AG09319 (cell line): ENCODE measurements around the gene NEK11.

Experiments used
- DNase-seq: peaks from one replicate; pipeline ENCODE4 v3.0.0-alpha.2; 2010; ENCODE audit warnings: low read depth; ENCODE audit errors: extremely low read depth
- CTCF ChIP-seq: IDR thresholded peaks from 2 replicates; pipeline ENCODE4 v1.5.1; 2011; ENCODE audit warnings: low read depth, mild to moderate bottlenecking, inconsistent platforms, low read length, moderate library complexity

The NEK11 gene

GRCh38 chr3:131026321-131027151 is at the start of gene NEK11, which contains the start of gene ASTE1:
NEK11 (plus strand) TSS chr3:131026877; CDS start chr3:131029709, 2,832 bp downstream.
ASTE1 (minus strand) TSS chr3:131026825; CDS start chr3:131025306, 1,519 bp downstream.
- DNase-seq: peak; percentile 55
- no peak for TF ChIP-seq CTCF

- TF ChIP-seq CTCF: no peak
- no peak for DNase-seq
Measured at GRCh38 chr3:130979117-130979516, 47.6 kb upstream of the NEK11 start.

GRCh38 chr3:130981469-130981868 is 45.2 kb upstream of the NEK11 start:
- no peak for DNase-seq
- no peak for TF ChIP-seq CTCF

GRCh38 chr3:130990282-130990681 is 36.4 kb upstream of the NEK11 start:
- no peak for DNase-seq
- TF ChIP-seq CTCF: no peak

DNA sequence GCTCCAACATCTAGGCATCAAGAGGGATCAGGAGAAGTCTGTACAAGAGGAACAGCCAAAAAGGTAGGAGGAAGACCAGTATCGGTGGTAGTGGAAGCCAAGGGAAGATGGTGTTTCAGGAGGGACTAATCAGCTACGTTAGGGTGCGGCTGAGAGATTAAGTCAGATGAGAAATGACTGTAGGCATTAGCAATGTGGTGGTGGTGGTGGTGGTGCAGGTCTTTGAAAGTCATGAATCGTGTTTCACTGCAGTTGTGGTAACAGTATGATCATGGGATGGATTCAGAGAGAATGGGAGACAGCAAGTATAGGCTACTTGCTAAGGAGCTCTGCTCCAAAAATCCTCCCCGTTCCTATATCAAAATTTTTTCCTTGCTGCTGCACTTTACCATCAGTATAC is 35.6 kb upstream of the NEK11 start:
- no peak for TF ChIP-seq CTCF
- DNase-seq: no peak

GRCh38 chr3:130992344-130992743 is 34.3 kb upstream of the NEK11 start:
- no peak for DNase-seq
- TF ChIP-seq CTCF: no peak

DNA sequence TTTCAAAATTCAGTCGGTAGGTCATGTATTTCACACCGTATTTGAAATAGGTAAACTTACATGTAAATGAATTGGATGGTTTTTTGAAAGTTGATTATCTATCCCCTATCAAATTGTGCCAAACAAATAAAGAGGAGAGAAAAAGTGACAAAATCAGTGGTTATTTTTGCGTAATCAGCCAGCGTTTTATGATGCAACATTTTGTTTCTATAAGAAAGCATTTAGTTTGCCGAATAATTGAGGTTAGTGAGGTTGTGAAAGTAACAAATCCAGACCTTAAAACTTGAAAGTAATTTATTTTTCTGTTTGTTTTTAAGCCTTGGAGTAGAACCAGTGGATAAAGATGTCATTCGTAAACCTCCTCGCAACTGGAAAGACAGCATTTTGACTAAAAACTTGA is 29.4 kb upstream of the NEK11 start:
- DNase-seq: no peak
- TF ChIP-seq CTCF: no peak
